Mammary epithelial cell (primary cell): Measurements from ENCODE around the gene MAP7.

ENCODE experiments used
- EZH2 ChIP-seq: IDR thresholded peaks from 2 replicates; pipeline ENCODE4 v1.6.1; 2012; ENCODE audit warnings: low read length, inconsistent platforms, borderline replicate concordance
- TF ChIP-seq, protein P1 (sequence below), 2 donors: IDR thresholded peaks in 1 of 2; conservative IDR thresholded peaks in 1 of 2; 2 replicates each; pipeline ENCODE4 v1.5.1; 2011 to 2012; ENCODE audit warnings: inconsistent platforms in 2 of 2, low read length in 2 of 2, mild to moderate bottlenecking in 2 of 2, control low read depth in 1 of 2, low read depth in 1 of 2; ENCODE audit not compliant: insufficient read depth in 1 of 2; ENCODE audit errors: extremely low read depth in 1 of 2

DNA sequence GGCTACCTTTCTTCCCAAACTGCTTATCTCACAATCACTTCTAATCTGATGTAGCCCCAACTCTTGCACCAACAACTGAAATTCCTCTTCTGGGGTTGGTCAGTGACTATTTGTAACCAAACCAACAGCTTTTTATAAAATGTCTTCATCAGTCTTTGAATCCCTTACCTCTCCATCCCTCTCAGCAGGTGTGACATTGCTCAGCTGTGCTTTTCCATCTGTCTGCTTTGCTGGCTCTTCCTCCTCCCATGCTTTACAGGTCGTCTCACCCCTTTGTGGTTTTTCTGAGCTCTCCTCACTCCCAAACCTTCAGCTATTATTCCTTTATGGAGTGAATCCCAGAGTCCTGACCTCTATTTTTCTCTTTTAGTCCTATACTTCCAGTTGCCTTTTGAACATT is 5.9 kb downstream of the MAP7 start:
- TF ChIP-seq, protein P1, sequence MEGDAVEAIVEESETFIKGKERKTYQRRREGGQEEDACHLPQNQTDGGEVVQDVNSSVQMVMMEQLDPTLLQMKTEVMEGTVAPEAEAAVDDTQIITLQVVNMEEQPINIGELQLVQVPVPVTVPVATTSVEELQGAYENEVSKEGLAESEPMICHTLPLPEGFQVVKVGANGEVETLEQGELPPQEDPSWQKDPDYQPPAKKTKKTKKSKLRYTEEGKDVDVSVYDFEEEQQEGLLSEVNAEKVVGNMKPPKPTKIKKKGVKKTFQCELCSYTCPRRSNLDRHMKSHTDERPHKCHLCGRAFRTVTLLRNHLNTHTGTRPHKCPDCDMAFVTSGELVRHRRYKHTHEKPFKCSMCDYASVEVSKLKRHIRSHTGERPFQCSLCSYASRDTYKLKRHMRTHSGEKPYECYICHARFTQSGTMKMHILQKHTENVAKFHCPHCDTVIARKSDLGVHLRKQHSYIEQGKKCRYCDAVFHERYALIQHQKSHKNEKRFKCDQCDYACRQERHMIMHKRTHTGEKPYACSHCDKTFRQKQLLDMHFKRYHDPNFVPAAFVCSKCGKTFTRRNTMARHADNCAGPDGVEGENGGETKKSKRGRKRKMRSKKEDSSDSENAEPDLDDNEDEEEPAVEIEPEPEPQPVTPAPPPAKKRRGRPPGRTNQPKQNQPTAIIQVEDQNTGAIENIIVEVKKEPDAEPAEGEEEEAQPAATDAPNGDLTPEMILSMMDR (conservative IDR thresholded peaks at IDR 0.05 in 1 of 2, IDR thresholded peaks at IDR 0.05 in 1 of 2; ENCODE audit: extremely low read depth in 1 of 2, insufficient read depth in 1 of 2, low read depth in 1 of 2, low read length in 2 of 2), result no peak
- no peak for TF ChIP-seq EZH2
